Neuronal stem cell (in vitro differentiated cells): ENCODE measurements around the gene PTAFR.

Source experiments
- DNase-seq: peaks from one replicate; pipeline ENCODE4 v3.0.0-alpha.2; 2013; ENCODE audit warnings: low spot score
- H2AFZ ChIP-seq: one replicate; pipeline ENCODE4 v1.6.1; 2013; ENCODE audit warnings: mild to moderate bottlenecking, low read length, inconsistent platforms
- H2AK5ac ChIP-seq: 2 replicates; pipeline ENCODE4 v1.6.1; 2013; ENCODE audit warnings: low read depth, mild to moderate bottlenecking, inconsistent platforms, low read length, moderate library complexity, mixed read lengths
- H2BK120ac ChIP-seq: 2 replicates; pipeline ENCODE4 v1.6.1; 2013; ENCODE audit warnings: low read depth, mild to moderate bottlenecking, inconsistent platforms, low read length, moderate library complexity, mixed read lengths
- H2BK12ac ChIP-seq: one replicate; pipeline ENCODE4 v1.6.1; 2013; ENCODE audit warnings: low read length, inconsistent platforms
- H2BK15ac ChIP-seq: 2 replicates; pipeline ENCODE4 v1.6.1; 2013; ENCODE audit warnings: mild to moderate bottlenecking, low read length, inconsistent platforms, mixed read lengths
- H2BK5ac ChIP-seq: one replicate; pipeline ENCODE4 v1.6.1; 2013; ENCODE audit warnings: inconsistent platforms, mild to moderate bottlenecking, low read length, moderate library complexity
- H3K14ac ChIP-seq: one replicate; pipeline ENCODE4 v1.6.1; 2013; ENCODE audit warnings: low read length, inconsistent platforms
- H3K18ac ChIP-seq: 2 replicates; pipeline ENCODE4 v1.6.1; 2013; ENCODE audit warnings: low read length, inconsistent platforms
- H3K23ac ChIP-seq: 2 replicates; pipeline ENCODE4 v1.6.1; 2013; ENCODE audit warnings: low read depth, mild to moderate bottlenecking, mixed read lengths, low read length, inconsistent platforms; ENCODE audit not compliant: poor library complexity
- H3K27ac ChIP-seq: replicated peaks from 3 replicates; pipeline ENCODE4 v1.5.1; 2013; ENCODE audit warnings: low read length, inconsistent platforms
- H3K27me3 ChIP-seq, 3 experiments: 2 replicates each; pipeline ENCODE4 v1.6.1; 2013; ENCODE audit warnings: low read length in 3 of 3, mild to moderate bottlenecking in 2 of 3, inconsistent platforms in 1 of 3, low read depth in 1 of 3, mixed read lengths in 1 of 3, moderate library complexity in 1 of 3; ENCODE audit not compliant: control insufficient read depth in 3 of 3, insufficient read depth in 3 of 3
- H3K36me3 ChIP-seq, 2 donors: replicated peaks in 1 of 2; 2 replicates each; pipeline ENCODE4 v1.6.1; 2013; ENCODE audit warnings: low read length in 2 of 2; ENCODE audit not compliant: control insufficient read depth in 2 of 2, insufficient read depth in 2 of 2
- H3K4ac ChIP-seq: 2 replicates; pipeline ENCODE4 v1.6.1; 2013; ENCODE audit warnings: inconsistent platforms, mild to moderate bottlenecking, low read length, moderate library complexity
- H3K4me1 ChIP-seq, 2 donors: 1 replicate in 1 of 2; 2 replicates in 1 of 2; pipeline ENCODE4 v1.6.1; 2013; ENCODE audit warnings: low read length in 2 of 2, low read depth in 1 of 2; ENCODE audit not compliant: control insufficient read depth in 2 of 2, insufficient read depth in 1 of 2
- H3K4me2 ChIP-seq: one replicate; pipeline ENCODE4 v1.6.1; 2013; ENCODE audit warnings: mild to moderate bottlenecking, low read length, inconsistent platforms; ENCODE audit not compliant: insufficient read depth, poor library complexity, severe bottlenecking
- H3K4me3 ChIP-seq, 2 donors: 2 replicates each; pipeline ENCODE4 v1.5.1; 2013; ENCODE audit warnings: low read length in 2 of 2, mild to moderate bottlenecking in 2 of 2, inconsistent platforms in 1 of 2, moderate library complexity in 1 of 2
- H3K79me1 ChIP-seq: one replicate; pipeline ENCODE4 v1.6.1; 2013; ENCODE audit warnings: low read depth, mild to moderate bottlenecking, inconsistent platforms, low read length, moderate library complexity
- H3K9ac ChIP-seq: one replicate; pipeline ENCODE4 v1.6.1; 2013; ENCODE audit warnings: mild to moderate bottlenecking, low read depth, low read length, inconsistent platforms; ENCODE audit not compliant: poor library complexity
- H3K9me3 ChIP-seq, 2 donors: replicated peaks in 1 of 2; 2 replicates each; pipeline versions ENCODE3 to v1.6.1; 2013; ENCODE audit warnings: low read length in 2 of 2, mild to moderate bottlenecking in 2 of 2, inconsistent platforms in 1 of 2, low read depth in 1 of 2, mixed read lengths in 1 of 2, moderate library complexity in 1 of 2; ENCODE audit not compliant: control insufficient read depth in 2 of 2, insufficient read depth in 1 of 2
- H4K8ac ChIP-seq: one replicate; pipeline ENCODE4 v1.6.1; 2013; ENCODE audit warnings: low read depth, mild to moderate bottlenecking, inconsistent platforms, low read length, moderate library complexity
- H4K91ac ChIP-seq: one replicate; pipeline ENCODE4 v1.6.1; 2013; ENCODE audit warnings: low read length, low read depth, mild to moderate bottlenecking, inconsistent platforms; ENCODE audit not compliant: poor library complexity
- WGBS, 2 donors: extraction: QIAGEN DNeasy Blood & Tissue Kit; methylation state at CpG; one replicate each; pipeline ENCODE4 v1.1.7; 2013; ENCODE audit warnings: missing lambda C conversion rate in 2 of 2, mixed read lengths in 1 of 2; ENCODE audit not compliant: insufficient read length in 2 of 2, insufficient replicate concordance in 1 of 2; ENCODE audit errors: extremely low coverage in 2 of 2; 5-methylcytosine and 5-hydroxymethylcytosine counted together

PTAFR gene

DNA sequence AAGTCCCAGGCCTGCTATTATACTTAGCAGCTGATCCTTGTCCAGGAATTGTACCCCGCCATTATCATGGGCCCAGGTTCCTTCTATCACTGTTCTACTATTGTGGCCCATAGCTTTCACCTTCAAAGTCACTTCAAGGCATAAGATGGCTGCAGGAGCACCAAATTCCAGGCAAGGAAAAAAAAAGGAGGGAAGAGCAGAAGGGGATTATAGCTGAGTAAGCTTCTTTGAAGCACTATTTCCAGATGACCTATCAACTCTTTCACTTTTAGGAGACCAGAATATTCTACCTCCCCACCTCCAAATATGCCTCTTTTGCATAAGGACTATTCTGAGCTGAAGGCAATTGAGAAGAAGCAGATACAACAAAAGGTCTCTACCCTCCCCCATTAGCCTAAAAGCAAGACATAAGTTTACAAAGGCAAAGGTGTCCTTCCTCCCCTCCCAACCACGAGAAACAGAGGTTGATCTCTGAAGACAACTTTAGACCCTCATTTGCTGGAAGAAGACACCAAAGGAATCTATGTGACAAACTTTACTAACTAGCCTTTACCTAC, 41.8 kb downstream of the PTAFR start:
- Histone ChIP-seq H3K9me3 (no peaks in the 10 kb centered on the region), H3K23ac (no peak overlapping the region), H2BK12ac (no peak overlapping the region), H2BK120ac (no peak overlapping the region), H3K79me1 (no peaks in the 10 kb centered on the region), H3K14ac (no peak overlapping the region), H4K8ac (no peak overlapping the region), H3K9ac (no peak overlapping the region), H3K27ac (no peak overlapping the region), H3K4me3 (no peak overlapping the region), H2BK15ac (no peak overlapping the region), H3K18ac (no peak overlapping the region), H3K36me3 (no peaks in the 10 kb centered on the region), H2BK5ac (no peak overlapping the region), H4K91ac (no peak overlapping the region), H2AK5ac (no peak overlapping the region), H3K4me1 (no peaks in the 10 kb centered on the region), H2AFZ (no peak overlapping the region), H3K4ac (no peak overlapping the region), H3K27me3 (peaks cover 0 to 3% (median 0%) of the 10 kb centered on the region in 3 experiments), H3K4me2 (no peak overlapping the region)
- WGBS, 2 donors = no CpG with 5 or more reads among the region's 2 CpGs
- DNase-seq = no peak

DNA sequence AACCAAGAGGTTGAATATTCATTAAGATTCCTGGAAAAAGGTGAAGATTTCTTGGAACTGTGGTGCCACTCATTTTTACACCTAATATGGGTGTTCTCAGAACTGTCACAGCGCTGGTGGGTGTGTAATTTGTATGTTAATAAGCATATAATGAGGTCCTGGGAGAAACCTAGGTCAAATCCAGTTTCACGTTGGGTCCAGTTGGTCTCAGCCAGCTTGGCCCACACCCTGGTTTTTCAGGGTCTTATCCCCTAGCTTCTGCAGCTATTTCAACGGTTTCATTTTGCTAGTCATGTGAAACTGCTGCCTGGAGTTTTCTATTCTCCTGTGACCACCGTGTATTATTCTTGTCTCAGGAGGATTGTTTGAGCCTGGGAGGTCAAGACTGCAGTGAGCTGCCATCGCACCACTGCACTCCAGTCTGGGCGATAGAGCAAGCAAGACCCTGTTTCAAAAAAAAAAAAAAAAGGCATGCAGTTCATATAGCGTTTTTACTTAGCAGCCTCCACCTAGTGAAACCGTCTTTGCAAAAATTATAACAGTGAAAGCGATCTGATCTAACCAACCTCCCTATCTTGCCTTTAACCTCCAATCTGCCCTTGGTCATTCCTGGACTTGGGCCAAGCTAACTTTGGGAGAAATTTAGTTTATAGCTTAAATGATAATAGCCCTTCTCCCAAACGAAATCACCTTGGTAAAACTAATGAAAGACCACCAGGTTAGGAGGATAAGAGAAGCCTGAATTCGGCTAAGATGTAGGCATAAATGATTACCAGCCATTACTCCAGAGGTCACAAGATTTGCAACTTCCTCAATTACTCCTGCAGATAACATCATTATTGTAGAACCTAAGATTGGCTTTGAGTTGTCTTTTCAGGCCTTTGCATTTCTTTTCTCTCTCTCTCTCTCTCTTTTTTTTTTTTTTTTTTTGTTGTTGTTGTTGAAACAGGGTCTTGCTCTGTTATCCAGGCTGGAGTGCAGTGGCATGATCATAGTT, 44.0 kb downstream of the PTAFR start:
- no peak overlapping the region for H3K18ac ChIP-seq
- H3K9ac ChIP-seq = no peak overlapping the region
- no peak for DNase-seq
- H3K4me1 ChIP-seq = no peaks in the 10 kb centered on the region
- H3K79me1 ChIP-seq = no peaks in the 10 kb centered on the region
- H3K27ac ChIP-seq = no peak overlapping the region
- H4K91ac ChIP-seq = no peak overlapping the region
- H3K14ac ChIP-seq = no peak overlapping the region
- no peak overlapping the region for H2BK120ac ChIP-seq
- H2BK15ac ChIP-seq = no peak overlapping the region
- whole genome bisulfite sequencing, 2 donors = no CpG with 5 or more reads among the region's 11 CpGs
- no peak overlapping the region for H2BK5ac ChIP-seq
- H2AK5ac ChIP-seq = no peak overlapping the region
- no peaks in the 10 kb centered on the region for H3K36me3 ChIP-seq
- H3K9me3 ChIP-seq = no peaks in the 10 kb centered on the region
- no peak overlapping the region for H2BK12ac ChIP-seq
- H2AFZ ChIP-seq = peak overlapping the region; percentile 6
- H3K27me3 ChIP-seq = peaks cover 0 to 8% (median 0%) of the 10 kb centered on the region in 3 experiments
- no peak overlapping the region for H3K4me3 ChIP-seq
- H3K4me2 ChIP-seq = no peak overlapping the region
- no peak overlapping the region for H3K23ac ChIP-seq
- H4K8ac ChIP-seq = no peak overlapping the region
- no peak overlapping the region for H3K4ac ChIP-seq

DNA sequence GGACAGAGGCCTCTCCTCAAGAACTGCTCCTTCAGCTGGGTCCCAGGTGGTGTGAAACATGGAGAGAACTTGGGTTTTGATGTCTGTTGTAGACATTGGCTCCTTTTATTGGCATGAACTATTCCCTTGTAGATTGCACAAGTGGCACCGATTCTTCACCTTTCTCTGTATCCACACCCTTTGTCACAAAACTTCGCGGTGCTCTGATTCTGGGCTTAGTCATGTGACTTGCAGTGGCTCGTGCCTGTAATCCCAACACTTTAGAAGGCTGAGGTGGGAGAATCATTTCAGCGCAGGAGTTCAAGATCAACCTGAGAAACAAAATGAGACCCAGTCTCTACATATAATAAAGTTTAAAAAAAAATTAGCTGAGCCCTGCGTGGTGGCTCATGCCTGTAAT, 45.6 kb downstream of the PTAFR start:
- no peaks in the 10 kb centered on the region for H3K36me3 ChIP-seq
- H3K4me3 ChIP-seq = no peak overlapping the region
- no peak overlapping the region for H3K4ac ChIP-seq
- H4K8ac ChIP-seq = no peak overlapping the region
- no CpG with 5 or more reads among the region's 6 CpGs for WGBS, 2 donors
- no peak overlapping the region for H2BK15ac ChIP-seq
- H3K79me1 ChIP-seq = no peaks in the 10 kb centered on the region
- H3K9ac ChIP-seq = no peak overlapping the region
- H3K4me1 ChIP-seq = no peaks in the 10 kb centered on the region
- H3K18ac ChIP-seq = no peak overlapping the region
- H3K4me2 ChIP-seq = no peak overlapping the region
- no peak overlapping the region for H2BK120ac ChIP-seq
- peaks cover 0 to 11% (median 0%) of the 10 kb centered on the region in 3 experiments for H3K27me3 ChIP-seq
- no peak overlapping the region for H2BK5ac ChIP-seq
- H2AK5ac ChIP-seq = no peak overlapping the region
- no peak overlapping the region for H3K27ac ChIP-seq
- H4K91ac ChIP-seq = no peak overlapping the region
- no peaks in the 10 kb centered on the region for H3K9me3 ChIP-seq
- H3K23ac ChIP-seq = no peak overlapping the region
- no peak overlapping the region for H2AFZ ChIP-seq
- no peak overlapping the region for H3K14ac ChIP-seq
- H2BK12ac ChIP-seq = no peak overlapping the region
- no peak for DNase-seq

DNA sequence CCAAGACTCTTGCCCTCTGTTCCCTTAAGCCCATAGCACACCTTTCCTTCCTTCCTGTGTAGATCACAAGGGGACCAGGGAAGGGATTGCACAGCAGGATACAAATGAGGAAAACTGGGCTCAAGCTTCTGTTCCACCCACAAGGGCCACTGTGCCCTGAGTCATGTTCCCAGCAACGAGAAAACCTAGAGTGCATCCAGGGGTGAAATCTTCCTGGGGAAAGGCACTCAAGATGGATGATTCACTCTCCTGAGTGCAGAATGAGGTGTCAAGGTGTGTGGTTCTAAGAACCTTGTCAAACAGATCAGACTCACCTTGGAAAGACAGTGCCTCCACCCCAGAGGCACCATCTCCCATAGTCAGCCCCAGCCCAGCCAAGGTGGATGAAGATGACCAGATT, 47.3 kb downstream of the PTAFR start:
- no peak overlapping the region for H2BK120ac ChIP-seq
- no peak overlapping the region for H4K8ac ChIP-seq
- WGBS, 2 donors = no CpG with 5 or more reads among the region's 1 CpG
- no peak overlapping the region for H3K9ac ChIP-seq
- H3K4me3 ChIP-seq = no peak overlapping the region
- H2AFZ ChIP-seq = no peak overlapping the region
- H3K4me1 ChIP-seq = no peaks in the 10 kb centered on the region
- peaks cover 0 to 11% (median 0%) of the 10 kb centered on the region in 3 experiments for H3K27me3 ChIP-seq
- H3K18ac ChIP-seq = no peak overlapping the region
- H3K4me2 ChIP-seq = no peak overlapping the region
- no peak overlapping the region for H3K23ac ChIP-seq
- H3K4ac ChIP-seq = no peak overlapping the region
- H2BK5ac ChIP-seq = no peak overlapping the region
- H3K79me1 ChIP-seq = no peaks in the 10 kb centered on the region
- no peak overlapping the region for H2AK5ac ChIP-seq
- H3K14ac ChIP-seq = no peak overlapping the region
- no peak for DNase-seq
- H2BK15ac ChIP-seq = no peak overlapping the region
- no peak overlapping the region for H4K91ac ChIP-seq
- no peaks in the 10 kb centered on the region for H3K36me3 ChIP-seq
- no peak overlapping the region for H2BK12ac ChIP-seq
- H3K27ac ChIP-seq = no peak overlapping the region
- H3K9me3 ChIP-seq = no peaks in the 10 kb centered on the region
